HEK293 (cell line): ENCODE data around the gene KANSL2.

Source experiments
- CTCF ChIA-PET: fragments of 350-600 bp; formaldehyde crosslinking; extraction: SDS; loops from one replicate; lab custom pipeline; 2021; ENCODE audit warnings: antibody characterized with exemption; lab: Yijun Ruan, JAX
- POLR2A ChIA-PET: fragments of 300-600 bp; formaldehyde crosslinking; extraction: SDS; loops from one replicate; lab custom pipeline; 2020; ENCODE audit warnings: antibody characterized with exemption, inconsistent platforms; lab: Yijun Ruan, JAX
- H3K27ac ChIP-seq: fragments of 200-500 bp; sonication (Bioruptor generic); 2 replicates; pipeline ENCODE4 v1.5.1; 2014; ENCODE audit warnings: low read depth, low read length, control low read depth, inconsistent platforms; ENCODE audit errors: extremely low read depth
- H3K36me3 ChIP-seq, 2 experiments: fragments of 200-500 bp in 1 of 2; sonication (Bioruptor generic) in 1 of 2; 1 replicate in 1 of 2; 2 replicates in 1 of 2; pipeline ENCODE4 v1.5.1; 2014 to 2017; ENCODE audit warnings: inconsistent platforms in 2 of 2, low read length in 2 of 2; ENCODE audit not compliant: control insufficient read depth in 2 of 2, insufficient read depth in 1 of 2
- H3K4me1 ChIP-seq: fragments of 200-500 bp; sonication (Bioruptor generic); 2 replicates; pipeline ENCODE4 v1.5.1; 2014; ENCODE audit warnings: mild to moderate bottlenecking, low read length, inconsistent platforms; ENCODE audit not compliant: control insufficient read depth, insufficient read depth
- H3K4me3 ChIP-seq: 2 replicates; pipeline ENCODE4 v1.5.1; 2011; ENCODE audit warnings: low read depth, mild to moderate bottlenecking, control low read depth, low read length, moderate library complexity
- H3K9me3 ChIP-seq: fragments of 200-500 bp; sonication (Bioruptor generic); 2 replicates; pipeline ENCODE4 v1.5.1; 2014; ENCODE audit warnings: low read depth, low read length, inconsistent platforms; ENCODE audit not compliant: control insufficient read depth, insufficient read depth
- MYNN ChIP-seq: fragments of 450-650 bp; formaldehyde crosslinking; IDR thresholded peaks from 2 replicates; pipeline ENCODE4 v1.5.1; 2016; ENCODE audit warnings: missing biosample characterization, missing genetic modification characterization, borderline replicate concordance
- PRDM1 ChIP-seq: fragments of 450-650 bp; formaldehyde crosslinking; IDR thresholded peaks from 2 replicates; pipeline ENCODE4; 2016; ENCODE audit warnings: missing biosample characterization, missing genetic modification characterization
- SCRT2 ChIP-seq: fragments of 450-650 bp; formaldehyde crosslinking; IDR thresholded peaks from 2 replicates; pipeline ENCODE4 v1.5.1; 2016; ENCODE audit warnings: missing biosample characterization, missing genetic modification characterization
- TSHZ1 ChIP-seq: fragments of 450-650 bp; formaldehyde crosslinking; IDR thresholded peaks from 2 replicates; pipeline ENCODE4 v1.5.1; 2016; ENCODE audit warnings: missing biosample characterization, missing genetic modification characterization, borderline replicate concordance
- ZNF121 ChIP-seq: fragments of 450-650 bp; formaldehyde crosslinking; IDR thresholded peaks from 2 replicates; pipeline ENCODE4 v1.5.1; 2016; ENCODE audit warnings: missing biosample characterization, missing genetic modification characterization
- ZNF16 ChIP-seq: fragments of 450-650 bp; formaldehyde crosslinking; IDR thresholded peaks from 2 replicates; pipeline ENCODE4 v1.5.1; 2016; ENCODE audit warnings: low read depth, missing biosample characterization, missing genetic modification characterization
- ZNF19 ChIP-seq: fragments of 450-650 bp; formaldehyde crosslinking; IDR thresholded peaks from 2 replicates; pipeline ENCODE4; 2016; ENCODE audit warnings: missing biosample characterization, missing genetic modification characterization, low read depth
- ZNF24 ChIP-seq: fragments of 450-650 bp; formaldehyde crosslinking; IDR thresholded peaks from 2 replicates; pipeline ENCODE4 v1.5.1; 2016; ENCODE audit warnings: missing biosample characterization, missing genetic modification characterization
- ZNF350 ChIP-seq: fragments of 450-650 bp; formaldehyde crosslinking; IDR thresholded peaks from 2 replicates; pipeline ENCODE4 v1.5.0; 2017; ENCODE audit warnings: missing biosample characterization, mild to moderate bottlenecking, missing genetic modification characterization
- ZNF362 ChIP-seq: fragments of 450-650 bp; formaldehyde crosslinking; IDR thresholded peaks from 2 replicates; pipeline ENCODE4 v1.5.1; 2016; ENCODE audit warnings: missing biosample characterization, missing genetic modification characterization
- ZNF416 ChIP-seq: fragments of 450-650 bp; formaldehyde crosslinking; IDR thresholded peaks from 2 replicates; pipeline ENCODE4 v1.5.1; 2016; ENCODE audit warnings: missing biosample characterization, missing genetic modification characterization
- ZNF426 ChIP-seq: fragments of 450-650 bp; formaldehyde crosslinking; IDR thresholded peaks from 2 replicates; pipeline ENCODE4 v1.5.1; 2017; ENCODE audit warnings: missing biosample characterization, missing genetic modification characterization, mild to moderate bottlenecking, inconsistent platforms, moderate library complexity
- ZNF560 ChIP-seq: fragments of 450-650 bp; formaldehyde crosslinking; IDR thresholded peaks from 2 replicates; pipeline ENCODE4 v1.5.1; 2017; ENCODE audit warnings: missing biosample characterization, missing genetic modification characterization, borderline replicate concordance
- ZNF561 ChIP-seq: fragments of 450-650 bp; IDR thresholded peaks from 2 replicates; pipeline ENCODE4 v1.5.1; 2018; ENCODE audit warnings: missing biosample characterization, missing genetic modification characterization, borderline replicate concordance
- ZNF571 ChIP-seq: fragments of 450-650 bp; formaldehyde crosslinking; IDR thresholded peaks from 2 replicates; pipeline ENCODE4 v1.5.0; 2017; ENCODE audit warnings: missing biosample characterization, missing genetic modification characterization
- ZNF747 ChIP-seq: fragments of 450-650 bp; formaldehyde crosslinking; IDR thresholded peaks from 2 replicates; pipeline ENCODE4 v1.5.1; 2016; ENCODE audit warnings: missing biosample characterization, missing genetic modification characterization

Gene KANSL2

GRCh38 chr12:48680861-48681260 is 1.2 kb downstream of the KANSL2 start:
- ChIA-PET CTCF (no interaction called here), POLR2A (no interaction called here)
- peak overlapping the region; percentile 94 for H3K4me3 ChIP-seq
- no peaks in the 10 kb centered on the region; the same call in none of the 2 replicates for H3K4me1 ChIP-seq
- peaks cover 44 to 47% of the 10 kb centered on the region in 2 experiments for H3K36me3 ChIP-seq
- H3K9me3 ChIP-seq = no peaks in the 10 kb centered on the region
- no peak for TF ChIP-seq ZNF350 (tag by site-specific recombination)
- TF ChIP-seq ZNF24 = no peak
- peak; percentile 86 for TF ChIP-seq ZNF121 (tag by site-specific recombination)
- TF ChIP-seq, all 188 proteins: peak for 1
- H3K27ac ChIP-seq = no peak overlapping the region; the same call in 1 of the 2 replicates

GRCh38 chr12:48678551-48679185 is 3.4 kb downstream of the KANSL2 start:
- CTCF ChIA-PET = no interaction called here
- no peak for TF ChIP-seq ZNF571 (tag by site-specific recombination)
- TF ChIP-seq PRDM1 (tag by site-specific recombination) = peak; percentile 57
- TF ChIP-seq, all 188 proteins: peak for 1
- Histone ChIP-seq H3K9me3 (no peaks in the 10 kb centered on the region), H3K4me1 (no peaks in the 10 kb centered on the region; the same call in none of the 2 replicates), H3K27ac (no peak overlapping the region), H3K4me3 (no peak overlapping the region), H3K36me3 (peaks cover 58 to 65% of the 10 kb centered on the region in 2 experiments)
- POLR2A ChIA-PET = no interaction called here

- H3K36me3 ChIP-seq = peaks cover 89 to 91% of the 10 kb centered on the region in 2 experiments
- CTCF ChIA-PET = interaction anchor here (0.5 to 0.6 kb wide), 2 partner anchors 13 to 90 kb away, joined by 6 read pairs; no protein-coding TSS in a partner anchor
These were observed 10.7 kb downstream of the KANSL2 start for GRCh38 chr12:48671231-48671856.

GRCh38 chr12:48668996-48669395 is 13.0 kb downstream of the KANSL2 start:
- POLR2A ChIA-PET = interaction anchor here (0.8 kb wide), 1 partner anchor 13 kb away, joined by 3 read pairs; the partner anchor contains the start of gene KANSL2
- TF ChIP-seq MYNN (tag by site-specific recombination) (no peak), ZNF560 (tag by site-specific recombination) (no peak), ZNF416 (tag by site-specific recombination) (no peak), ZNF561 (tag by site-specific recombination) (no peak), ZNF426 (tag by site-specific recombination) (no peak), TSHZ1 (tag by site-specific recombination) (no peak), SCRT2 (tag by site-specific recombination) (no peak), ZNF747 (tag by site-specific recombination) (no peak), ZNF19 (tag by site-specific recombination) (no peak)
- CTCF ChIA-PET = interaction anchor here (0.6 kb wide), 1 partner anchor 127 kb away, joined by 3 read pairs; no protein-coding TSS in a partner anchor
- Histone ChIP-seq H3K4me1 (no peaks in the 10 kb centered on the region), H3K36me3 (peaks cover 85 to 95% of the 10 kb centered on the region in 2 experiments), H3K4me3 (no peak overlapping the region), H3K9me3 (no peaks in the 10 kb centered on the region), H3K27ac (no peak overlapping the region)

More at GRCh38 chr12:48671231-48671856, 10.7 kb downstream of the KANSL2 start:
- H3K4me1 ChIP-seq = no peaks in the 10 kb centered on the region
- no peak overlapping the region for H3K4me3 ChIP-seq
- no peaks in the 10 kb centered on the region for H3K9me3 ChIP-seq
- no peak overlapping the region for H3K27ac ChIP-seq
- POLR2A ChIA-PET = interaction anchor here (0.6 to 3.6 kb wide), 2 partner anchors 11 to 15 kb away, joined by 5 to 18 read pairs; partner anchors contain the start of gene KANSL2
- TF ChIP-seq ZNF16 (tag by site-specific recombination) (no peak), ZNF362 (peak; percentile 31; the same call in 1 of the 2 replicates)
- TF ChIP-seq, all 188 proteins: peak for 1
